ENCODE measurements around the gene LLPH. TPM values are rescaled to one million over a fixed set of nuclear protein-coding genes. Genes with fewer than 3 reads are reported as not detected.

LLPH gene
- total RNA-seq, 1 experiment from 2014 or later = 33.4 TPM

DNA sequence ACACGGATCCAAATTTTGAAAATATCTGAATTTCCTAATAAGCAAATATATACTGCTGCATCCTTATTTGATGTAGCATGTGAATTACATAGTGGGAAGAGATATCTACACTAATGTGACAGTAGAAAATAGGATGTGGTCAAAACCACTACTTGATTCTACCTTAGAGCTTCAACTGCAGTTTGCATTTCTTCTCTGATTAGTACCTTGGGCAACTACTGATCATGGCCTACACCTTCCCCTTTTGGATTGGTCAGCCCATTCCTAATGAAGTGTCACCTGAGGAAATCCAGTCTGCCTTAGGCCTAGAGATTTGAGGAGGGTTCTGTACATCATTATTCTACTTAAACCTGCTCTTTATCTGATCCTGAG lies 10.7 kb downstream of the LLPH start:
- Histone ChIP-seq H3K79me2 (ENCODE audit: insufficient read depth, low read length) (no peaks in the 10 kb centered on the region), H3K9ac (ENCODE audit: extremely low read depth, insufficient read length, low read length) (no peak overlapping the region), H3K27me3 (ENCODE audit: insufficient read depth, low read length) (no peaks in the 10 kb centered on the region), H2BK120ac (ENCODE audit: low read depth, low read length, poor library complexity, severe bottlenecking) (no peak overlapping the region), H2AK5ac (ENCODE audit: insufficient read length, low read length) (no peak overlapping the region), H3T11ph (ENCODE audit: low read length) (no peak overlapping the region), H3K18ac (ENCODE audit: insufficient read length, low read depth, low read length) (no peak overlapping the region), H4K8ac (replicated peaks; ENCODE audit: insufficient read length, low read depth, low read length) (no peak overlapping the region), H3K23ac (ENCODE audit: insufficient read length, low read depth, low read length) (no peak overlapping the region), H3K23me2 (ENCODE audit: insufficient read length, low read depth, low read length, poor library complexity, severe bottlenecking) (no peaks in the 10 kb centered on the region), H2BK12ac (ENCODE audit: insufficient read length, low read depth, low read length) (no peak overlapping the region), H4K20me1 (ENCODE audit: control insufficient read depth, insufficient read depth, insufficient read length) (no peaks in the 10 kb centered on the region), H3K4ac (ENCODE audit: low read depth, low read length) (no peak overlapping the region), H2BK20ac (ENCODE audit: low read depth, low read length, poor library complexity, severe bottlenecking) (no peak overlapping the region), H2BK5ac (ENCODE audit: insufficient read length, low read length) (no peak overlapping the region), H2AFZ (ENCODE audit: low read length) (no peak overlapping the region), H4K91ac (ENCODE audit: insufficient read length, low read depth, low read length) (no peak overlapping the region), H3K4me2 (ENCODE audit: insufficient read depth, insufficient read length, low read length) (no peak overlapping the region), H3K4me1 (ENCODE audit: insufficient read depth, low read length) (no peaks in the 10 kb centered on the region), H3K9me3 (ENCODE audit: control insufficient read depth, low read depth, low read length) (no peaks in the 10 kb centered on the region), H3K56ac (ENCODE audit: insufficient read length, low read depth, low read length) (no peak overlapping the region), H3K27ac (ENCODE audit: insufficient read length, low read depth, low read length) (no peak overlapping the region), H2BK15ac (ENCODE audit: low read depth, low read length) (no peak overlapping the region), H3K79me1 (ENCODE audit: insufficient read depth, low read depth, low read length, poor library complexity, severe bottlenecking) (no peaks in the 10 kb centered on the region), H3K14ac (ENCODE audit: insufficient read depth, low read length) (no peak overlapping the region), H4K5ac (ENCODE audit: insufficient read length, low read depth, low read length) (no peak overlapping the region)
- H3K9me3 Mint-ChIP-seq = no peaks in the 10 kb centered on the region
- H3K4me1 Mint-ChIP-seq = no peaks in the 10 kb centered on the region
- DNase-seq = no peak
- no peak overlapping the region for H3K4me3 Mint-ChIP-seq
- no CpG with 5 or more reads among the region's 1 CpG for WGBS (ENCODE audit: extremely low coverage, insufficient read length, low lambda C conversion rate)
- H3K27me3 Mint-ChIP-seq (ENCODE audit: low read depth) = no peaks in the 10 kb centered on the region
- TF ChIP-seq, protein P1, sequence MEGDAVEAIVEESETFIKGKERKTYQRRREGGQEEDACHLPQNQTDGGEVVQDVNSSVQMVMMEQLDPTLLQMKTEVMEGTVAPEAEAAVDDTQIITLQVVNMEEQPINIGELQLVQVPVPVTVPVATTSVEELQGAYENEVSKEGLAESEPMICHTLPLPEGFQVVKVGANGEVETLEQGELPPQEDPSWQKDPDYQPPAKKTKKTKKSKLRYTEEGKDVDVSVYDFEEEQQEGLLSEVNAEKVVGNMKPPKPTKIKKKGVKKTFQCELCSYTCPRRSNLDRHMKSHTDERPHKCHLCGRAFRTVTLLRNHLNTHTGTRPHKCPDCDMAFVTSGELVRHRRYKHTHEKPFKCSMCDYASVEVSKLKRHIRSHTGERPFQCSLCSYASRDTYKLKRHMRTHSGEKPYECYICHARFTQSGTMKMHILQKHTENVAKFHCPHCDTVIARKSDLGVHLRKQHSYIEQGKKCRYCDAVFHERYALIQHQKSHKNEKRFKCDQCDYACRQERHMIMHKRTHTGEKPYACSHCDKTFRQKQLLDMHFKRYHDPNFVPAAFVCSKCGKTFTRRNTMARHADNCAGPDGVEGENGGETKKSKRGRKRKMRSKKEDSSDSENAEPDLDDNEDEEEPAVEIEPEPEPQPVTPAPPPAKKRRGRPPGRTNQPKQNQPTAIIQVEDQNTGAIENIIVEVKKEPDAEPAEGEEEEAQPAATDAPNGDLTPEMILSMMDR (conservative IDR thresholded peaks at IDR 0.05) = no peak
- H3K27ac Mint-ChIP-seq = no peak overlapping the region
- H3K36me3 Mint-ChIP-seq (ENCODE audit: insufficient read depth in 1 of 3, low read depth in 3 of 3) = peaks cover 7 to 32% (median 29%) of the 10 kb centered on the region in 3 experiments; a peak in 5 of 7 replicates
